Stomach (tissue), 9 donors: ENCODE measurements around the gene GRB10. TPM values are rescaled to one million over a fixed set of nuclear protein-coding genes. Genes with fewer than 3 reads are reported as not detected.

Experiments
- DNase-seq, 2 donors: peaks; one replicate each; pipeline versions ENCODE4 v3.0.0 to v3.0.0-alpha.2; 2013 to 2019
- H3K27ac ChIP-seq, 5 donors: fragments of 200-600 bp in 4 of 5; sonication (generic) in 4 of 5; one replicate each; pipeline ENCODE4 v1.5.1; 2013 to 2019; ENCODE audit warnings: mild to moderate bottlenecking in 1 of 5, moderate library complexity in 1 of 5
- H3K27me3 ChIP-seq, 3 donors: fragments of 200-600 bp; sonication (generic); one replicate each; pipeline ENCODE4 v1.5.1; 2017 to 2019; ENCODE audit warnings: mixed run types in 1 of 3
- H3K36me3 ChIP-seq, 4 donors: fragments of 200-600 bp; sonication (generic); 1 replicate in 3 of 4; 2 replicates in 1 of 4; pipeline ENCODE4 v1.5.1; 2016 to 2019
- H3K4me1 ChIP-seq, 4 donors: fragments of 200-600 bp; sonication (generic); one replicate each; pipeline ENCODE4 v1.5.1; 2016 to 2019
- H3K4me3 ChIP-seq, 4 donors: fragments of 200-600 bp; sonication (generic) in 3 of 4; one replicate each; pipeline ENCODE4 v1.5.1; 2016 to 2019; ENCODE audit warnings: mild to moderate bottlenecking in 1 of 4
- H3K9me3 ChIP-seq, 4 donors: fragments of 200-600 bp; sonication (generic); one replicate each; pipeline ENCODE4 v1.5.1; 2016 to 2019
- CTCF ChIP-seq, 7 experiments: fragments of 450-650 bp in 4 of 7; fragments of 200-600 bp in 3 of 7; sonication (generic) in 3 of 7; IDR thresholded peaks; one replicate each; pipeline ENCODE4 v1.5.1; 2016 to 2019; ENCODE audit warnings: antibody characterized with exemption in 7 of 7, control low read depth in 2 of 7, mild to moderate bottlenecking in 1 of 7
- EP300 ChIP-seq: sonication (generic); formaldehyde crosslinking; IDR thresholded peaks from one replicate; pipeline ENCODE4 v1.6.1; 2017; ENCODE audit warnings: antibody characterized with exemption
- POLR2A ChIP-seq, 4 donors: fragments of 450-650 bp; IDR thresholded peaks; one replicate each; pipeline ENCODE4 v1.6.1; 2016; ENCODE audit warnings: antibody characterized with exemption in 4 of 4, control low read depth in 2 of 4, mild to moderate bottlenecking in 1 of 4, moderate library complexity in 1 of 4
- POLR2AphosphoS5 ChIP-seq, 3 donors: sonication (generic); formaldehyde crosslinking; IDR thresholded peaks; one replicate each; pipeline ENCODE4 v1.6.1; 2016; ENCODE audit warnings: antibody characterized with exemption in 3 of 3
- WGBS, 5 donors: extraction: QIAGEN DNeasy Blood & Tissue Kit in 3 of 5; methylation state at CpG; one replicate each; pipeline versions ENCODE4 v1.1.5 to v1.1.7; 2013 to 2018; 5-methylcytosine and 5-hydroxymethylcytosine counted together
- intact Hi-C: fragments of 100-400 bp; cut with DNase I; formaldehyde crosslinking; loops from one replicate; pipeline ENCODE4 v1.15.1; 2023; ENCODE audit warnings: low total_unique reads
- polyA plus RNA-seq, 3 donors: library from polyadenylated mRNA; stranded (reverse); fragments of 200-250 nt; gene quantifications; one replicate each; pipeline ENCODE4 v1.2.3, GENCODE V29; 2013
- total RNA-seq, 5 donors: library from RNA; depleted of rRNA; stranded (reverse); fragments of >200 nt; gene quantifications; one replicate each; pipeline versions ENCODE4 v1.1.0 to v1.2.3, GENCODE V29; 2014 to 2016
- donor health status: healthy with polysubstance abuse.
- donor health status: Bipolar disorder and iron deficiency.
- donor health status: healthy.

Gene GRB10
- total and polyA plus RNA-seq, 8 donors: 10.2 to 84.9 (median 49.6) TPM

DNA sequence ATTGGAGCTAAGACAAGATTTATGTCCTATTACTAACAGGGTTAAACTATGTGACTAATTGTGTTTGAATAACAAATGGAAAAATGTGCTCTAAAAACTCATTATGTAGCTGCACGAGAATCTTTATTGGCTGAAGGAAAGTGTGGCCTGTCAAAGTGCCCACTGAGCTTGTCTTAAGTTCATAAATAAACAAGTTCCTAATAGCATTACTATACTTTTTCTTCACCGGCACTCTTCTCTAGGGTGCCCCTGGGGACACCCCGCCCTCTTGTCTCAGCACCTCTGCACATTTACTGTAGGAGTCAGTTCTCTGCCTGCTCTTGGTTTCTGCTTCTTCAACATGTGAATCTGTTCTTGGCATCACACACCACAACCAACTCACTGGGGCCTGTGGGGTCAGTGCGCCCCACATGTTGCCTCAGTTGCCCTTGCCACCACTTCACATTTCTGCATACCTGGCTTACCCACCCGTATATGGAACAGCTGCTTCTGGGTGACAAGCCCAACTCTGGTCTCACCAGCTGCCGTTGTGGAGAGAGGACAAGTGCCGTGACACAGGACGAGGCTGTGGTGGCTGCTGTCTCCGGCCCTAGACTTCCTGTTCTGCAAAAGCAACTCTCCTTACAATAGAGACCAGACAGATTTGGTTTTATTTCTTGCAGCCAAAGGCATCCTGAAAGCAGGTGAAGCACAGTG lies 121.2 kb downstream of the GRB10 start:
- intact Hi-C loops: no loop called here
- H3K9me3 ChIP-seq: no peaks in the 10 kb centered on the region
- H3K4me3 ChIP-seq: no peak overlapping the region
- TF ChIP-seq CTCF (IDR thresholded peaks at IDR 0.05) (no peak), POLR2AphosphoS5 (IDR thresholded peaks at IDR 0.05) (no peak), EP300 (no peak), POLR2A (IDR thresholded peaks at IDR 0.05) (no peak)
- peaks cover 0 to 56% (median 23%) of the 10 kb centered on the region in 4 donors for H3K36me3 ChIP-seq
- peak overlapping the region in 2 of 5 donors; percentile 3 to 7 for H3K27ac ChIP-seq
- DNase-seq: no peak
- peaks cover 25 to 74% (median 54%) of the 10 kb centered on the region in 4 donors for H3K4me1 ChIP-seq
- 66 to 81% (median 71%) methylated on average over 8 to 9 of the region's 9 CpGs for WGBS, 5 donors
- H3K27me3 ChIP-seq: no peaks in the 10 kb centered on the region

DNA sequence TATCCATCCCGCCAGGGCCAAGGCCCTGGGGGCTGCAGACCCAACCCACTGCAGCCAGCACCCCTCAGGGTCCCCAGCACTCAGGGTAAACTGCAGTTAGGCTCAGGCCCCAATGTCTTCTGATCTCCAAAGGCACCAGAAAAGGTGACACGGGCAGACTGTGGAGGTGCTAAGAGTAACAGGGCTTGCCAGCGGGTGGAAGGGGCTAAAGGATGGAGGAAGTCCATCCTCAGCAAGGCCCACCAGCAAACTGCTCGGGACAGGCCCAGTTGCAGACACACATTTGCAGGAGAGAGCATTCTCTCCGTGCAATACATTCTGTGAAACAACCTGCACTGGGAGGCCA lies 121.9 kb downstream of the GRB10 start:
- no peak overlapping the region for H3K27ac ChIP-seq
- WGBS, 5 donors: 80 to 95% (median 90%) methylated on average over 4 to 5 of the region's 5 CpGs
- intact Hi-C loops: no loop called here
- no peaks in the 10 kb centered on the region for H3K27me3 ChIP-seq
- H3K36me3 ChIP-seq: peaks cover 0 to 56% (median 23%) of the 10 kb centered on the region in 4 donors
- DNase-seq: no peak
- H3K4me3 ChIP-seq: peak overlapping the region in 1 of 4 donors; percentile 14
- peaks cover 31 to 75% (median 55%) of the 10 kb centered on the region in 4 donors for H3K4me1 ChIP-seq
- no peak for TF ChIP-seq POLR2A (IDR thresholded peaks at IDR 0.05)
- TF ChIP-seq POLR2AphosphoS5 (IDR thresholded peaks at IDR 0.05): no peak
- no peak for TF ChIP-seq CTCF (IDR thresholded peaks at IDR 0.05)
- TF ChIP-seq EP300: no peak
- no peaks in the 10 kb centered on the region for H3K9me3 ChIP-seq

DNA sequence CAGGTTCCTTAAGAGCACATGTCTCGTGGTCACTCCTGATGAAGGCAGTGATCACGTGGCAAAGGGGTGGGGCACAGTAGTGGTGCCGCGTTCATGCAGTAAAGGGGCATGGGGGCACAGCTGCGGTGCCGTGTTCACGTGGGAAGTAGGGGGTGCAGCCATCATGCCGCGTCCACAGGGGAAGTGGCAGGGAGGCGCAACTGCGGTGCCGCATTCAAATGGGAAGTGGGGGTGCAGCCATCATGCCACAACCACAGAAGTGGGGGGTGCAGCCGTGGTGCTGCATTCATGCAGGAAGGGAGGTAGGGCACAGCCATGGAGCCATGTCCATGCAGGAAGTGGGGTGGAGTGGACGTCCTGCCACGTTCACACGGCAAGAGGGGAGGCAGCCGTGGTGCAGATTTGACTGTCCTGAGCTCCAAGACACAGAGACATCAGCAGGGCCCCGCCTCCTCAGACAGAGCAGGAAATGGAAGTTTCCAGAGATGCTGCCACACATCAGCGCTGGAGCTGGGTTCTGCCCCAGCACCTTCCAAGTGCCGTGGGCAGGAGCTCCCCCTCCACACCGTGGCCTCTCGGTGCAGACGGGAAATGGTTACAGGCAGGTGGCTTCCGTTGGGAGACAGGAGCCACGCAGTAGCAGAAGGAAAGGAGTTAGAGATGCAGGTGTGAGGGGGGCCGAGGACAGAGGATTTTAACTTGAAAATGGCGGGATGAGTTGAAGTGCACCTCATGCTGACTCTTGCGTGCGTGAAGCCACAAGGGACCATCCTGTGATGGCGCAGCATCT lies 122.5 kb downstream of the GRB10 start:
- H3K27ac ChIP-seq: no peak overlapping the region
- peak overlapping the region in 2 of 4 donors; percentile 7 to 14 for H3K4me3 ChIP-seq
- peaks cover 0 to 56% (median 23%) of the 10 kb centered on the region in 4 donors for H3K36me3 ChIP-seq
- no peaks in the 10 kb centered on the region for H3K9me3 ChIP-seq
- H3K4me1 ChIP-seq: peaks cover 31 to 75% (median 55%) of the 10 kb centered on the region in 4 donors
- intact Hi-C loops: no loop called here
- DNase-seq: no peak
- H3K27me3 ChIP-seq: no peaks in the 10 kb centered on the region
- 79 to 82% (median 81%) methylated on average over 28 to 30 of the region's 30 CpGs for WGBS, 5 donors
- no peak for TF ChIP-seq POLR2AphosphoS5 (IDR thresholded peaks at IDR 0.05)
- no peak for TF ChIP-seq POLR2A (IDR thresholded peaks at IDR 0.05)
- TF ChIP-seq CTCF (IDR thresholded peaks at IDR 0.05): no peak
- TF ChIP-seq EP300: no peak

DNA sequence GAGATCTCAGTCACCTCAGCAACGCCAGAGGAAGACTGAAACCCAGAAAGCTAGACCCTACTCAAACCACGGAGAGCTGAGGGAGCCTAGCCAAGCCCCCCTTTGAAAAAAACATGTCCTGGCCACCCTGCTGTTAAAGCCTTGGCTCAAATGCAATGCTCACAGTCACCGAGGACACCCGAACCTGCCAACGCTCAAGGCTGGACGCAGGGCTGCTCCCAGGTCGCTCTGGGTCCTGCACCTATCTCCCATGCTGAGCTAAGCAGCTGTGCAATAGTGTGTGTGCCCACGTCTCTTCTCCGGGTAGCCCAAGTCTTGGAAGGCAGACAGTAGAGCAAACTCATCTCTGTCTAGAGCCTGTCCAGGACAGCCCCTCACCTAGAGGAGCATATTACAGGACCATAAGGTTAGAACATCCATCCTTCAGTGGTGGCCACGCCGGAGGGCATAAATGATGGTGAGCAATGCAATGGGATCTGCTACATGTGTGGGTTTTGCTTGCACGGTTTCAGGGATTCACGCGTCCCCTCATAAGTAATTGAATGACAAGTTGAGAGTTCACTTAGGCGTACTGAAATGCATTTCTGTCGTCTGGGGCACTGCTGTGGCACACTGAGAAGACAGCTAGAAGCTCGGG lies 123.2 kb downstream of the GRB10 start:
- no peak for DNase-seq
- intact Hi-C loops: no loop called here
- H3K9me3 ChIP-seq: no peaks in the 10 kb centered on the region
- 91 to 96% (median 94%) methylated on average over 17 of the region's 17 CpGs for WGBS, 5 donors
- TF ChIP-seq CTCF (IDR thresholded peaks at IDR 0.05) (no peak), EP300 (no peak), POLR2A (IDR thresholded peaks at IDR 0.05) (no peak), POLR2AphosphoS5 (IDR thresholded peaks at IDR 0.05) (no peak)
- H3K27ac ChIP-seq: peak overlapping the region in 1 of 5 donors; percentile 21
- H3K36me3 ChIP-seq: peaks cover 0 to 56% (median 23%) of the 10 kb centered on the region in 4 donors
- H3K4me3 ChIP-seq: no peak overlapping the region
- no peaks in the 10 kb centered on the region for H3K27me3 ChIP-seq
- peaks cover 31 to 77% (median 54%) of the 10 kb centered on the region in 4 donors for H3K4me1 ChIP-seq
